ENCODE measurements around the gene TMED8.
"Not testable (repeated sequence)": the region's sequence is repeated elsewhere in the genome, so short reads cannot be mapped to it uniquely, and the experiment has no call there.

The TMED8 gene

GRCh38 chr14:77376771-77377501 is at the start of gene TMED8, which contains the start of gene SAMD15:
Gene TMED8, minus strand, starts transcription at chr14:77377094. Its CDS starts 41 bp downstream, at chr14:77377053.
Gene SAMD15, plus strand, starts transcription at chr14:77377379. Its CDS starts 40 bp downstream, at chr14:77377419.
- DNase-seq (ENCODE audit: low read depth) = peak; percentile 86

GRCh38 chr14:77426396-77426795 is 49.5 kb upstream of the TMED8 start:
- no peak for DNase-seq (ENCODE audit: low read depth)

- DNase-seq (ENCODE audit: low read depth) = no peak
These were observed 48.0 kb upstream of the TMED8 start for GRCh38 chr14:77424862-77425261.

- no peak for DNase-seq (ENCODE audit: low read depth)
These were observed 46.5 kb upstream of the TMED8 start, which contains the start of gene NOXRED1 for GRCh38 chr14:77423423-77423822. Gene NOXRED1, minus strand, starts transcription at chr14:77423523. Its CDS starts 634 bp downstream, at chr14:77422889.

- peak; percentile 15 for DNase-seq (ENCODE audit: low read depth)
These were observed 44.3 kb upstream of the TMED8 start for GRCh38 chr14:77421201-77421600.

- DNase-seq (ENCODE audit: low read depth) = no peak
These were observed 39.9 kb upstream of the TMED8 start for GRCh38 chr14:77416836-77417235.

GRCh38 chr14:77416098-77416497 is 39.2 kb upstream of the TMED8 start:
- not testable (repeated sequence) for DNase-seq (ENCODE audit: low read depth)

- DNase-seq (ENCODE audit: low read depth) = not testable (repeated sequence)
These were observed 38.6 kb upstream of the TMED8 start for GRCh38 chr14:77415403-77416030.

GRCh38 chr14:77409131-77409533 is 32.2 kb upstream of the TMED8 start:
- peak; percentile 20 for DNase-seq (ENCODE audit: low read depth)

GRCh38 chr14:77407158-77407557 is 30.3 kb upstream of the TMED8 start:
- no peak for DNase-seq (ENCODE audit: low read depth)

- no peak for DNase-seq (ENCODE audit: low read depth)
These were observed 29.8 kb upstream of the TMED8 start for GRCh38 chr14:77406718-77407117.

- DNase-seq (ENCODE audit: low read depth) = no peak
These were observed 29.2 kb upstream of the TMED8 start for GRCh38 chr14:77406086-77406485.

GRCh38 chr14:77403768-77404167 is 26.9 kb upstream of the TMED8 start:
- DNase-seq (ENCODE audit: low read depth) = peak; percentile 5

GRCh38 chr14:77400216-77400615 is 23.3 kb upstream of the TMED8 start:
- DNase-seq (ENCODE audit: low read depth) = no peak

GRCh38 chr14:77390188-77390587 is 13.3 kb upstream of the TMED8 start:
- DNase-seq (ENCODE audit: low read depth) = no peak

GRCh38 chr14:77378701-77379100 is 1.8 kb upstream of the TMED8 start:
- DNase-seq (ENCODE audit: low read depth) = no peak

- DNase-seq (ENCODE audit: low read depth) = no peak
These were observed 579 bp upstream of the TMED8 start for GRCh38 chr14:77377502-77377844.

- peak; percentile 37 for DNase-seq (ENCODE audit: low read depth)
These were observed 722 bp downstream of the TMED8 start for GRCh38 chr14:77375973-77376770.

GRCh38 chr14:77375164-77375950 is 1.5 kb downstream of the TMED8 start:
- no peak for DNase-seq (ENCODE audit: low read depth)

GRCh38 chr14:77372304-77372841 is 4.5 kb downstream of the TMED8 start:
- DNase-seq (ENCODE audit: low read depth) = peak; percentile 70

- DNase-seq (ENCODE audit: low read depth) = no peak
These were observed 7.6 kb downstream of the TMED8 start for GRCh38 chr14:77369285-77369684.

GRCh38 chr14:77364146-77364545 is 12.7 kb downstream of the TMED8 start:
- DNase-seq (ENCODE audit: low read depth) = no peak
